Ascending aorta (tissue), 2 donors: Measurements from ENCODE around the gene ZSCAN21. TPM values are rescaled to one million over a fixed set of nuclear protein-coding genes. Genes with fewer than 3 reads are reported as not detected.

ENCODE experiments used
- DNase-seq, 2 donors: peaks; one replicate each; pipeline ENCODE4 v3.0.0-alpha.2; 2019; ENCODE audit warnings: low spot score in 2 of 2
- H3K27ac ChIP-seq, 2 donors: fragments of 200-600 bp; sonication (generic); one replicate each; pipeline ENCODE4 v1.5.1; 2016 to 2017; ENCODE audit warnings: mild to moderate bottlenecking in 1 of 2
- H3K27me3 ChIP-seq: fragments of 200-600 bp; sonication (generic); one replicate; pipeline ENCODE4 v1.5.1; 2017
- H3K36me3 ChIP-seq, 2 donors: fragments of 200-600 bp; sonication (generic); one replicate each; pipeline ENCODE4 v1.5.1; 2016
- H3K4me1 ChIP-seq, 2 donors: fragments of 200-600 bp; sonication (generic); one replicate each; pipeline ENCODE4 v1.5.1; 2016 to 2017; ENCODE audit warnings: mild to moderate bottlenecking in 1 of 2
- H3K4me3 ChIP-seq, 2 donors: fragments of 200-600 bp; sonication (generic); one replicate each; pipeline ENCODE4 v1.5.1; 2016 to 2017; ENCODE audit warnings: mild to moderate bottlenecking in 1 of 2
- H3K9me3 ChIP-seq, 2 donors: fragments of 200-600 bp; sonication (generic); one replicate each; pipeline ENCODE4 v1.5.1; 2016
- CTCF ChIP-seq, 3 experiments: fragments of 200-600 bp in 2 of 3; fragments of 450-650 bp in 1 of 3; sonication (generic) in 2 of 3; IDR thresholded peaks; one replicate each; pipeline ENCODE4 v1.5.1; 2016 to 2019; ENCODE audit warnings: antibody characterized with exemption in 3 of 3, mild to moderate bottlenecking in 1 of 3, moderate library complexity in 1 of 3
- intact Hi-C: fragments of 100-400 bp; cut with DNase I; formaldehyde crosslinking; loops from one replicate; pipeline ENCODE4 v1.15.1; 2023
- total RNA-seq: library from RNA; depleted of rRNA; stranded (reverse); fragments of >200 nt; gene quantifications from one replicate; pipeline ENCODE4 v1.1.0, GENCODE V29; 2016

ZSCAN21 gene
- total RNA-seq, 1 donor from 2014 or later, result 58.5 TPM

GRCh38 chr7:100090527-100091410 is 41.2 kb downstream of the ZSCAN21 start:
- Histone ChIP-seq H3K27me3 (no peaks in the 10 kb centered on the region), H3K4me3 (no peak overlapping the region), H3K27ac (no peak overlapping the region), H3K36me3 (peaks cover 49 to 58% of the 10 kb centered on the region in 2 donors), H3K9me3 (no peaks in the 10 kb centered on the region), H3K4me1 (peaks cover 7 to 10% of the 10 kb centered on the region in 2 donors)
- TF ChIP-seq CTCF (IDR thresholded peaks at IDR 0.05), result no peak
- intact Hi-C loops, result no loop called here
- no peak for DNase-seq

- Histone ChIP-seq H3K27me3 (no peaks in the 10 kb centered on the region), H3K36me3 (peaks cover 54 to 66% of the 10 kb centered on the region in 2 donors), H3K4me1 (peaks cover 7 to 10% of the 10 kb centered on the region in 2 donors), H3K27ac (no peak overlapping the region), H3K9me3 (no peaks in the 10 kb centered on the region), H3K4me3 (no peak overlapping the region)
- no peak for TF ChIP-seq CTCF (IDR thresholded peaks at IDR 0.05)
- intact Hi-C loops, result no loop called here
- no peak for DNase-seq
These were observed 42.0 kb downstream of the ZSCAN21 start for GRCh38 chr7:100091411-100092181.

- Histone ChIP-seq H3K36me3 (peaks cover 61 to 80% of the 10 kb centered on the region in 2 donors), H3K27me3 (no peaks in the 10 kb centered on the region), H3K27ac (no peak overlapping the region), H3K4me1 (peaks cover 7 to 10% of the 10 kb centered on the region in 2 donors), H3K4me3 (no peak overlapping the region), H3K9me3 (no peaks in the 10 kb centered on the region)
- intact Hi-C loops, result no loop called here
- DNase-seq, result no peak
- TF ChIP-seq CTCF (IDR thresholded peaks at IDR 0.05), result no peak
These were observed 43.5 kb downstream of the ZSCAN21 start for GRCh38 chr7:100093054-100093453.

- TF ChIP-seq CTCF (IDR thresholded peaks at IDR 0.05), result no peak
These were observed 43.9 kb downstream of the ZSCAN21 start for GRCh38 chr7:100093498-100093897.

GRCh38 chr7:100093925-100094486 is 44.4 kb downstream of the ZSCAN21 start:
- intact Hi-C loops, result no loop called here
- peaks cover 6 to 7% of the 10 kb centered on the region in 2 donors for H3K4me1 ChIP-seq
- peaks cover 65 to 90% of the 10 kb centered on the region in 2 donors for H3K36me3 ChIP-seq
- TF ChIP-seq CTCF (IDR thresholded peaks at IDR 0.05), result no peak
- H3K27me3 ChIP-seq, result no peaks in the 10 kb centered on the region
- DNase-seq, result no peak
- H3K4me3 ChIP-seq, result no peak overlapping the region
- H3K9me3 ChIP-seq, result no peaks in the 10 kb centered on the region
- no peak overlapping the region for H3K27ac ChIP-seq

More at GRCh38 chr7:100093498-100093897, 43.9 kb downstream of the ZSCAN21 start:
- Histone ChIP-seq H3K4me3 (no peak overlapping the region), H3K4me1 (peaks cover 6 to 7% of the 10 kb centered on the region in 2 donors), H3K27ac (no peak overlapping the region), H3K27me3 (no peaks in the 10 kb centered on the region), H3K36me3 (peaks cover 63 to 85% of the 10 kb centered on the region in 2 donors), H3K9me3 (no peaks in the 10 kb centered on the region)
- intact Hi-C loops, result no loop called here
- DNase-seq, result no peak
